K562 (cell line): ENCODE results near the gene ADGRE2. TPM values are rescaled to one million over a fixed set of nuclear protein-coding genes. Genes with fewer than 3 reads are reported as not detected.

ENCODE experiments used
- BHLHE40 ChIP-seq: IDR thresholded peaks from 2 replicates; pipeline ENCODE4 v1.6.1; 2011; ENCODE audit warnings: low read length, improper control_type of control experiment
- BRF2 ChIP-seq: IDR thresholded peaks from 3 replicates; pipeline ENCODE4 v1.6.1; 2011; ENCODE audit warnings: borderline replicate concordance, mild to moderate bottlenecking; ENCODE audit not compliant: insufficient read length, insufficient read depth
- CTBP1 ChIP-seq: fragments of 450-650 bp; IDR thresholded peaks from 2 replicates; pipeline ENCODE4 v1.6.1; 2016; ENCODE audit warnings: borderline replicate concordance
- GABPA ChIP-seq: fragments of 200-800 bp; sonication (Bioruptor generic); conservative IDR thresholded peaks from 2 replicates; pipeline ENCODE4 v1.6.1; 2016; ENCODE audit warnings: low read depth, missing genetic modification characterization, missing compliant biosample characterization
- JUN ChIP-seq, 2 experiments: sonication (generic) in 1 of 2; formaldehyde crosslinking in 1 of 2; IDR thresholded peaks; 2 replicates each; pipeline versions ENCODE4 v1.6.1 to v1.8.0; 2012 to 2022; ENCODE audit warnings: borderline replicate concordance in 2 of 2, mild to moderate bottlenecking in 2 of 2, improper control_type of control experiment in 1 of 2, low read depth in 1 of 2, low read length in 1 of 2, missing genetic modification reagents in 1 of 2
- MBD2 ChIP-seq: sonication (generic); IDR thresholded peaks from 2 replicates; pipeline ENCODE4 v1.6.1; 2016; ENCODE audit warnings: low read depth, borderline replicate concordance
- MEF2A ChIP-seq: IDR thresholded peaks from 2 replicates; pipeline ENCODE4 v1.6.1; 2011; ENCODE audit warnings: low read depth, mild to moderate bottlenecking, low read length, moderate library complexity; ENCODE audit not compliant: control insufficient read depth
- NCOR1 ChIP-seq: fragments of 450-650 bp; IDR thresholded peaks from 2 replicates; pipeline ENCODE4 v1.6.1; 2016; ENCODE audit warnings: mild to moderate bottlenecking, moderate library complexity
- RNF2 ChIP-seq: sonication (generic); IDR thresholded peaks from 2 replicates; pipeline ENCODE4 v1.6.1; 2016
- SP2 ChIP-seq: IDR thresholded peaks from 2 replicates; pipeline ENCODE4 v1.6.1; 2011; ENCODE audit warnings: mild to moderate bottlenecking, low read depth, low read length, moderate library complexity; ENCODE audit not compliant: poor library complexity, severe bottlenecking; ENCODE audit errors: extremely low read depth
- TBP ChIP-seq: optimal IDR thresholded peaks from 2 replicates; pipeline ENCODE3; 2011; ENCODE audit warnings: low read depth, low read length, improper control_type of control experiment
- XRCC5 ChIP-seq: fragments of 200-400 bp; formaldehyde crosslinking; IDR thresholded peaks from 2 replicates; pipeline ENCODE4 v1.6.1; 2017; ENCODE audit warnings: low read depth, mild to moderate bottlenecking, low read length
- ZBTB33 ChIP-seq: sonication (generic); formaldehyde crosslinking; IDR thresholded peaks from 2 replicates; pipeline ENCODE4 v1.8.1; 2023; ENCODE audit warnings: mild to moderate bottlenecking, missing genetic modification reagents
- ZNF165 ChIP-seq: fragments of 250-450 bp; sonication (Bioruptor Pico); IDR thresholded peaks from 2 replicates; pipeline ENCODE4 v1.4.0; 2020; ENCODE audit warnings: borderline replicate concordance
- ZNF407 ChIP-seq: fragments of 450-650 bp; IDR thresholded peaks from 2 replicates; pipeline ENCODE4 v1.6.1; 2016; ENCODE audit warnings: low read depth
- ZNF431 ChIP-seq: sonication (generic); formaldehyde crosslinking; IDR thresholded peaks from 2 replicates; pipeline ENCODE4 v1.8.0; 2022; ENCODE audit warnings: mild to moderate bottlenecking, missing genetic modification reagents
- polyA plus RNA-seq, 8 experiments: library from polyadenylated mRNA; depleted of rRNA in 4 of 8; stranded (reverse) in 5 of 8; unstranded in 3 of 8; fragments of >200 nt; fragmentation: Nextera tagmentation in 2 of 8; fragmentation: Illumina TruSeq in 1 of 8; extraction: Ambion mirVana in 2 of 8; extraction: Trizol in 1 of 8; gene quantifications; 2 replicates each; pipeline versions ENCODE4 v1.2.1 to v1.2.3, GENCODE V29; 2011 to 2014; ENCODE audit warnings: inconsistent platforms in 1 of 8, missing spikeins in 1 of 8
- total RNA-seq, 7 experiments: library from RNA; depleted of rRNA in 6 of 7; stranded (reverse); fragments of >200 nt in 6 of 7; fragmentation: Illumina TruSeq in 2 of 7; extraction: Trizol in 2 of 7; gene quantifications; 2 replicates each; pipeline versions ENCODE4 v1.2.1 to v1.2.3, GENCODE V29; 2011 to 2021; ENCODE audit warnings: low replicate concordance in 1 of 7

The ADGRE2 gene
- total and polyA plus RNA-seq, 9 of the 15 experiments (the other 6 are each of a cell fraction or from before 2014, with no cell fraction given): 4.3 to 17.3 (median 9.8) TPM

GRCh38 chr19:14782626-14783409, 4.5 kb upstream of the ADGRE2 start (continued):
- TF ChIP-seq BRF2 (no peak), CTBP1 (no peak), MBD2 (no peak), SP2 (no peak), ZNF165 (no peak), RNF2 (no peak), TBP (no peak), ZBTB33 (CRISPR knock-in tag) (no peak), JUN (IDR thresholded peaks at IDR 0.05; ENCODE audit: borderline replicate concordance, low read depth, low read length) (no peak), JUN (CRISPR knock-in tag; IDR thresholded peaks at IDR 0.05; ENCODE audit: borderline replicate concordance) (no peak), GABPA (tag) (no peak), MEF2A (no peak), ZNF431 (CRISPR knock-in tag) (no peak), NCOR1 (no peak), ZNF407 (no peak), BHLHE40 (peak; percentile 5; the same call in 1 of the 2 replicates), XRCC5 (no peak)
